Measurements from ENCODE around the gene TIE1.

DNA sequence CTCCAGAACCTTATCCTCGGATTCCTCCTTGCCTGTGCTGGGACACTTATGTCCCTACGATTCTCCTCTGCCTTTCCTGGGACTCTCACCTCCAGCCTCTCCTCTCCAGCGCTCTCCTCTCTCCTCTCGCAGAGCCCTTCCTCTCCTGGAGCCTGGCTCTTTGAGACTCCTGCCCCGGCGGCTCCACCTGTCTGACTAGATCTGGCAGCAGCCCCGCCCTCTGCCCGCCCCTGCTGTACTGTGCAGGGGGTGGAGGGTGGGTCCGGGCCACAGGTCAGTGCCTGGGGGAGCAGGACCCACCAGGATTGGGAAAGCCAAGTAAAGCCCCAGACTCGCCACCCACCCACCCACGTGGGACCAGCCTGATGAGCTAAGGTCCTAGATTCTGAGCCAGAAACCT, 65.4 kb downstream of the TIE1 start:
- TF ChIP-seq, protein P1, sequence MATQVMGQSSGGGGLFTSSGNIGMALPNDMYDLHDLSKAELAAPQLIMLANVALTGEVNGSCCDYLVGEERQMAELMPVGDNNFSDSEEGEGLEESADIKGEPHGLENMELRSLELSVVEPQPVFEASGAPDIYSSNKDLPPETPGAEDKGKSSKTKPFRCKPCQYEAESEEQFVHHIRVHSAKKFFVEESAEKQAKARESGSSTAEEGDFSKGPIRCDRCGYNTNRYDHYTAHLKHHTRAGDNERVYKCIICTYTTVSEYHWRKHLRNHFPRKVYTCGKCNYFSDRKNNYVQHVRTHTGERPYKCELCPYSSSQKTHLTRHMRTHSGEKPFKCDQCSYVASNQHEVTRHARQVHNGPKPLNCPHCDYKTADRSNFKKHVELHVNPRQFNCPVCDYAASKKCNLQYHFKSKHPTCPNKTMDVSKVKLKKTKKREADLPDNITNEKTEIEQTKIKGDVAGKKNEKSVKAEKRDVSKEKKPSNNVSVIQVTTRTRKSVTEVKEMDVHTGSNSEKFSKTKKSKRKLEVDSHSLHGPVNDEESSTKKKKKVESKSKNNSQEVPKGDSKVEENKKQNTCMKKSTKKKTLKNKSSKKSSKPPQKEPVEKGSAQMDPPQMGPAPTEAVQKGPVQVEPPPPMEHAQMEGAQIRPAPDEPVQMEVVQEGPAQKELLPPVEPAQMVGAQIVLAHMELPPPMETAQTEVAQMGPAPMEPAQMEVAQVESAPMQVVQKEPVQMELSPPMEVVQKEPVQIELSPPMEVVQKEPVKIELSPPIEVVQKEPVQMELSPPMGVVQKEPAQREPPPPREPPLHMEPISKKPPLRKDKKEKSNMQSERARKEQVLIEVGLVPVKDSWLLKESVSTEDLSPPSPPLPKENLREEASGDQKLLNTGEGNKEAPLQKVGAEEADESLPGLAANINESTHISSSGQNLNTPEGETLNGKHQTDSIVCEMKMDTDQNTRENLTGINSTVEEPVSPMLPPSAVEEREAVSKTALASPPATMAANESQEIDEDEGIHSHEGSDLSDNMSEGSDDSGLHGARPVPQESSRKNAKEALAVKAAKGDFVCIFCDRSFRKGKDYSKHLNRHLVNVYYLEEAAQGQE (IDR thresholded peaks at IDR 0.05; ENCODE audit: insufficient read depth in 1 of 2, low read depth in 2 of 2, low read length in 2 of 2), result no peak
- TF ChIP-seq TAF1 (IDR thresholded peaks at IDR 0.05; ENCODE audit: borderline replicate concordance, insufficient read depth, low read length), result no peak
- no peak for TF ChIP-seq SIN3A (IDR thresholded peaks at IDR 0.05; ENCODE audit: borderline replicate concordance, insufficient read depth, low read length)
- no peak for TF ChIP-seq POLR2AphosphoS5 (IDR thresholded peaks at IDR 0.05; ENCODE audit: low read depth, low read length)
- no peak for TF ChIP-seq FOXP2 (optimal IDR thresholded peaks at IDR 0.05; ENCODE audit: borderline replicate concordance, extremely low read depth, extremely low read length, insufficient read depth)

Data from PFSK-1 (cell line).